ENCODE measurements around the gene SMAD9. TPM values are rescaled to one million over a fixed set of nuclear protein-coding genes. Genes with fewer than 3 reads are reported as not detected.

Gene SMAD9
- total and polyA plus RNA-seq, 2 experiments from 2014 or later = 3.2 to 5.8 TPM

- H3K36me3 ChIP-seq (replicated peaks; ENCODE audit: insufficient read depth, low read depth) = no peaks in the 10 kb centered on the region
- H2AFZ ChIP-seq = no peak overlapping the region
- no peak overlapping the region for H3K4me2 ChIP-seq
- H3K27ac ChIP-seq = no peak overlapping the region
- no peaks in the 10 kb centered on the region for H3K79me2 ChIP-seq
- H4K20me1 ChIP-seq (ENCODE audit: insufficient read depth, poor library complexity, severe bottlenecking) = no peaks in the 10 kb centered on the region
- no peaks in the 10 kb centered on the region for H3K9me3 ChIP-seq (ENCODE audit: low read depth)
- no peaks in the 10 kb centered on the region for H3K4me1 ChIP-seq (ENCODE audit: insufficient read depth)
- peaks cover 2% of the 10 kb centered on the region for H3K9me2 ChIP-seq (replicated peaks; ENCODE audit: insufficient read depth)
- no peak for DNase-seq (ENCODE audit: low spot score)
- no peaks in the 10 kb centered on the region for H3K27me3 ChIP-seq
- no peak for TF ChIP-seq CTCF (IDR thresholded peaks at IDR 0.05; ENCODE audit: poor library complexity)
- no peak for TF ChIP-seq EZH2phosphoT487 (IDR thresholded peaks at IDR 0.05; ENCODE audit: low read depth, severe bottlenecking, unreplicated experiment)
- no peak overlapping the region for H3K4me3 ChIP-seq
- WGBS (ENCODE audit: low lambda C conversion rate, missing lambda C conversion rate) = 91% methylated on average over 4 of the region's 4 CpGs
These were observed 30.3 kb upstream of the SMAD9 start for GRCh38 chr13:36950330-36950729.

DNA sequence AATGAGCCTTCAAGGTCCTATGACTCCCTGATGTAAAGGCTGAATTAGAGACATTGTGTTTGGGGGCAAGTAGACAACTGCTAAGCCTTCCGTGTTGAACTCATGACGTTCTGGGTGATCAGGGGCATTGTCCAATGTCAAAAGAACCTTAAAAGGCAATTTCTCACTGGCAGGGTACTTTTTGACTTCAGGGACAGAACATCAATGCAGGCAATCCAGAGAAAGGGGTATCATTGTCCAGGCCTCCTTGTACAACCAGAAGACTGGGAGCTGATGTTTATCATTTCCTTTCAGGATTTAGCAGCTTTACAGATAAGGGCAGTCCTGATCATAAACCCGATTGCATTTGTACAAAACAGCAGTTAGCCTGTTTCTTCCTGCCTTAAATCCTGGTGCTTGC is 25.0 kb upstream of the SMAD9 start:
- Histone ChIP-seq H2AFZ (no peak overlapping the region), H4K20me1 (ENCODE audit: insufficient read depth, poor library complexity, severe bottlenecking) (no peaks in the 10 kb centered on the region), H3K9me3 (ENCODE audit: low read depth) (no peaks in the 10 kb centered on the region), H3K4me3 (no peak overlapping the region), H3K79me2 (no peaks in the 10 kb centered on the region), H3K4me2 (no peak overlapping the region), H3K27me3 (no peaks in the 10 kb centered on the region), H3K4me1 (ENCODE audit: insufficient read depth) (no peaks in the 10 kb centered on the region), H3K27ac (no peak overlapping the region), H3K36me3 (replicated peaks; ENCODE audit: insufficient read depth, low read depth) (no peaks in the 10 kb centered on the region), H3K9me2 (replicated peaks; ENCODE audit: insufficient read depth) (peaks cover 2% of the 10 kb centered on the region)
- WGBS (ENCODE audit: low lambda C conversion rate, missing lambda C conversion rate) = 30% methylated on average over 3 of the region's 3 CpGs
- no peak for DNase-seq (ENCODE audit: low spot score)
- TF ChIP-seq EZH2phosphoT487 (IDR thresholded peaks at IDR 0.05; ENCODE audit: low read depth, severe bottlenecking, unreplicated experiment) (no peak), EZH2 (IDR thresholded peaks at IDR 0.05; ENCODE audit: borderline replicate concordance) (no peak), CTCF (IDR thresholded peaks at IDR 0.05; ENCODE audit: poor library complexity) (no peak)

DNA sequence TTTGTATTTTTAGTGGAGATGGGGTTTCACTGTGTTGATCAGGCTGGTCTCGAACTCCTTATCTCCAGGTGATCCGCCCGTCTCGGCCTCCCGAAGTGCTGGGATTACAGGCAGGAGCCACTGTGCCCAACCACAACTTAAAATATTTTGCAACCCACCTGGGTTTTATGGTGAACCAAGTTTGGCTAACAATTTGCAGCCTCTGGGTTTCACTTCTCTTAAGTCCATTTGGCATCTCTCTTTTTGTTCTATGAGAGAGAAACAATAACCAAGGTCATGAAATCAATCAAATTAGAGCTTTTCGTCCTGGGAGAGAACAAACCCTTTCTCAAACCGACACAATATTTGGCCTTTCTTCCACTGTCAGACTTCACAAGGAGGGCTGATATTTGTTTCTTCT is 5.6 kb upstream of the SMAD9 start:
- no peak overlapping the region for H2AFZ ChIP-seq
- no peak overlapping the region for H3K4me2 ChIP-seq
- no peak overlapping the region for H3K27ac ChIP-seq
- no peaks in the 10 kb centered on the region for H4K20me1 ChIP-seq (ENCODE audit: insufficient read depth, poor library complexity, severe bottlenecking)
- H3K27me3 ChIP-seq = no peaks in the 10 kb centered on the region
- TF ChIP-seq CTCF (IDR thresholded peaks at IDR 0.05; ENCODE audit: poor library complexity) (no peak), EZH2phosphoT487 (IDR thresholded peaks at IDR 0.05; ENCODE audit: low read depth, severe bottlenecking, unreplicated experiment) (no peak)
- H3K4me3 ChIP-seq = no peak overlapping the region
- no peaks in the 10 kb centered on the region for H3K36me3 ChIP-seq (replicated peaks; ENCODE audit: insufficient read depth, low read depth)
- WGBS (ENCODE audit: low lambda C conversion rate, missing lambda C conversion rate) = 86% methylated on average over 7 of the region's 7 CpGs
- no peak for DNase-seq (ENCODE audit: low spot score)
- peaks cover under 1% of the 10 kb centered on the region for H3K4me1 ChIP-seq (ENCODE audit: insufficient read depth)
- H3K9me3 ChIP-seq (ENCODE audit: low read depth) = no peaks in the 10 kb centered on the region
- no peaks in the 10 kb centered on the region for H3K9me2 ChIP-seq (replicated peaks; ENCODE audit: insufficient read depth)
- H3K79me2 ChIP-seq = no peaks in the 10 kb centered on the region

DNA sequence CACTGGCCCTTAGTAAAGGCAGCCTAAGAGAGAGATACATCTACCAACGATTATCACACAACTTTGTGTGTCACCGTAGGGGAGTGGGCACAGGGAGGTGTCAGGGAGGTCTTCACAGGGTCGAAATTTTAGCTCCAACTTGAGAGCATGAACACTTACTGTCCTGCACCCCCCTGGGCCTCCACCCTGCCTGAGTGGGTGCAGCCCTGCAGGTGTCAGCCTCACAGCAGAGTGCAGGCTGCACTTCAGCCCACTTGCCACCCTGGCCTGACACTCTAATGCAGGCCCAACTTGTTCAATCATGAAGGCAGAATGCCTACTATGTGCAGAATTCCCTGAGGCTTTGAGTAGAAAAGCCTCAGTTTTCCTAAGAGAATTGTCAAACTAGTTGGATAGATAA is 4.0 kb upstream of the SMAD9 start:
- 77% methylated on average over 3 of the region's 3 CpGs for WGBS (ENCODE audit: low lambda C conversion rate, missing lambda C conversion rate)
- no peaks in the 10 kb centered on the region for H3K27me3 ChIP-seq
- no peak for TF ChIP-seq EZH2 (IDR thresholded peaks at IDR 0.05; ENCODE audit: borderline replicate concordance)
- no peak for TF ChIP-seq EZH2phosphoT487 (IDR thresholded peaks at IDR 0.05; ENCODE audit: low read depth, severe bottlenecking, unreplicated experiment)
- TF ChIP-seq CTCF (IDR thresholded peaks at IDR 0.05; ENCODE audit: poor library complexity) = no peak
- H2AFZ ChIP-seq = no peak overlapping the region
- H3K27ac ChIP-seq = no peak overlapping the region
- no peaks in the 10 kb centered on the region for H4K20me1 ChIP-seq (ENCODE audit: insufficient read depth, poor library complexity, severe bottlenecking)
- no peak overlapping the region for H3K4me2 ChIP-seq
- H3K9me2 ChIP-seq (replicated peaks; ENCODE audit: insufficient read depth) = no peaks in the 10 kb centered on the region
- H3K79me2 ChIP-seq = no peaks in the 10 kb centered on the region
- no peak overlapping the region for H3K4me3 ChIP-seq
- H3K9me3 ChIP-seq (ENCODE audit: low read depth) = no peaks in the 10 kb centered on the region
- no peaks in the 10 kb centered on the region for H3K36me3 ChIP-seq (replicated peaks; ENCODE audit: insufficient read depth, low read depth)
- DNase-seq (ENCODE audit: low spot score) = no peak
- peaks cover 4% of the 10 kb centered on the region for H3K4me1 ChIP-seq (ENCODE audit: insufficient read depth)
